GM21367 (cell line): ENCODE measurements around the gene PGBD4.
"Not testable (repeated sequence)": the region's sequence is repeated elsewhere in the genome, so short reads cannot be mapped to it uniquely, and the experiment has no call there.

Experiments
- ATAC-seq: cut with Tn5 transposase; IDR thresholded peaks from one replicate; pipeline ENCODE4 v1.9.1; 2021; ENCODE audit not compliant: unreplicated experiment

Gene PGBD4

DNA sequence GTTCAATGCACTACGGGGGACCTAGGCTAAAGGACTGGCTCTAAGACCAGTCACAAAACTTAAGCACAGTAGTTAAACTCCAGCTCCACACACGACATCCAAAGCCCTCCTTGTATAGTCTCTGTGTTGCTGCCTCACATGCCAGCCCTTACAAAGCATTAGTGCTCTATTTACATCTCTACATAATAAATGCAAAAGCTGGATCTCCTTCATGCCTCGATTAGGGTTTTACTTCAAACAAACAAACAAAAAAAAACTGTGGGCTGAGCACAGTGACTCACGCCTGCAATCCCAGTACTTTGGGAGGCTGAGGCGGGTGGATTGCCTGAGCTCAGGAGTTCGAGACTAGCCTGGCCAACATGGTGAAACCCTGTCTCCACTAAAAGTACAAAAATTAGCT, 9.6 kb downstream of the PGBD4 start:
- no peak for ATAC-seq

DNA sequence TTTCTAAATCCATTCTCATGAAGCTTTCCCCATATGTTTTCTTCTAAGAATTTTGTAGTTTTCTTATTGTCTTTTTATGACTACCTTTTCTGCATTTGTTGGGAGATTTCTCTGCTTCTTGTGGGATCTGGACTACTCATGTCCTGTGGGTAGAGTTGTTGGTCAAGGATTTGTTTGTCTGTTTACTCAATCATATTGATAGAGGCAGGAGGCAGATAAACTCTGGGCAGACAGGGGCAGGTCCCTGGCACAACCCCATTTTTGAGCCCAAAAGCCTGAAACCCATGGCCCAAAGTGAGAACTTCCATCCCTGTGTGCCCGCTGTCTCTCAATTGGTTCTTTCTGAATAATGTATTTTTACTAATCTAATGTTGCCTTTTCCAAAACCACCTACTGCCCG, 12.3 kb downstream of the PGBD4 start:
- ATAC-seq: no peak

GRCh38 chr15:34114739-34115138, 12.9 kb downstream of the PGBD4 start:
- no peak for ATAC-seq

DNA sequence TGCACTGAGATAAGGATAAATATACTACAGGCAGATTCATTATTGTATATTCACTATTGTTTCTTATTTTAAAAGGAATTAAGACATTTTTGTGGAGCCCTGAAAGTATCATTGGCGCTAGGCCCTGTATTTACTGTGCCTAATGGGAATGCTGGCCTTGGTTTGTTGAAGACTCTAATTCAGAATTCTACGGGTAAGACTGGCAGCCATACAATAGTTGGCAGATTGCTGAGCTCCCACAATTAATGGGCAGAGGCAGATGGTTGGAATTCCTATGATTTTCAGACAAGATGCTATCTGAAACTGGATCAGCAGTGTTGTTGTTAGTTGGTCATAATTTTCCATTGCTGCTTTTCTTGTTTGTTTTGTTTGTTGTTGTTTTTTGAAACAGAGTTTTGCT, 14.7 kb downstream of the PGBD4 start:
- no peak for ATAC-seq

GRCh38 chr15:34119291-34119690, 17.4 kb downstream of the PGBD4 start:
- no peak for ATAC-seq

GRCh38 chr15:34120420-34120819, 18.5 kb downstream of the PGBD4 start:
- not testable (repeated sequence) for ATAC-seq

GRCh38 chr15:34121786-34122185, 19.9 kb downstream of the PGBD4 start:
- ATAC-seq: not testable (repeated sequence)

GRCh38 chr15:34122771-34123183, 20.9 kb downstream of the PGBD4 start:
- no peak for ATAC-seq

DNA sequence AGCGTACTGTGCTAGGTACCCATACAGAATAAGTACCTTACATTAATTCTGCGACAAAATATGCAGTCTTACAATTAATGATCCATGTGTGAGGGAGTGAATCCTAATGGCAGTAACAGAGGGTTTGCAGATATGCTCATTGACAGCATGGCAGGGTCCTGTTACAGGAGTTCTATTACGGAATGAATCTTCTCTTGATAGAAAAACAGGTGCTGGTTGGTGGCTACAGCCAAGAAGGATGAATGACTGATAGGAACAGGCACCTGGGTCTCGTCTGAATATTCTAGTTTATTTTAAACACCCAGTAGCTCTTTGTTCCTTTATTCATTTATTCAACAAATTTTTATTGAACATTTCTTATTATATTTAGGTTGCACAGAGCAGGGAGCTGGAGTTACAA, 22.8 kb downstream of the PGBD4 start:
- no peak for ATAC-seq

DNA sequence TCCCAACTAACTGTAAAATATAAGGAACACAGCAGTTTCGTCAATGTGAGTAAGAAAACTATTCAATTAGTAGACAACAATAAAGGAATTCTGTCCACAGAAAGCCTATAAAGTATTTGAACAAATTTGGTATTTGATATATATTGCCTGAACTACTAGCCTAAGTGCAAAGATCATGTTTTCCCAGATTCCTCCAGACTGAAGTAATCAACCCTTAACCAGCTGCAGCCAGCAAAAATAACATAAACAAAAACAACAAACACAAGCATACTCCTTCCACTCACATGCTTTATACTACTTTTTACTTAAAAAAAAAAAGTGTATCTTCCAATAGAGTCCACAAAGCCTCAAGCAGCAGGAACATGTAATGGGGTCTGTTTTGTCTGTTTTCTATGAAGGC, 24.1 kb downstream of the PGBD4 start:
- no peak for ATAC-seq

GRCh38 chr15:34126522-34126921, 24.6 kb downstream of the PGBD4 start:
- ATAC-seq: no peak

DNA sequence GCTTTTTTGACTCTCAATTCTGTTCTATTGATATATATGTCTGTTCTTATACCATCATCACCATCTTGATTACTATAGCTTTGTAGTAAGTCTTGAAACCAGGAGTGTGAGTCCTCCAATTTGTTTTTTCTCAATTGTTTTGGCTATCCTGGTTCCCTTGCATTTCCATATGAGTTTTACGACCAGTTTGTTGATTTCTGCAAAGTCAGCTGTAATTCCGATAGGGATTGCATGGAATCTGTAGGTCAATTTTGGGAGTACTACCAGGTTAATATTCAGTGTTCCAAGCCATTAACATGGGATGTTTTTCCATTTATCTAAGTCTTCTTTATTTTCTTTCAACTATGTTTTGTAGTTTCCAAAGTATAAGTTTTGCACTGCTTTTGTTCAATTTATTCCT, 27.0 kb downstream of the PGBD4 start:
- ATAC-seq: no peak

- no peak for ATAC-seq
Observed at GRCh38 chr15:34132881-34133280, 31.0 kb downstream of the PGBD4 start.

GRCh38 chr15:34133511-34133910, 31.6 kb downstream of the PGBD4 start:
- no peak for ATAC-seq

DNA sequence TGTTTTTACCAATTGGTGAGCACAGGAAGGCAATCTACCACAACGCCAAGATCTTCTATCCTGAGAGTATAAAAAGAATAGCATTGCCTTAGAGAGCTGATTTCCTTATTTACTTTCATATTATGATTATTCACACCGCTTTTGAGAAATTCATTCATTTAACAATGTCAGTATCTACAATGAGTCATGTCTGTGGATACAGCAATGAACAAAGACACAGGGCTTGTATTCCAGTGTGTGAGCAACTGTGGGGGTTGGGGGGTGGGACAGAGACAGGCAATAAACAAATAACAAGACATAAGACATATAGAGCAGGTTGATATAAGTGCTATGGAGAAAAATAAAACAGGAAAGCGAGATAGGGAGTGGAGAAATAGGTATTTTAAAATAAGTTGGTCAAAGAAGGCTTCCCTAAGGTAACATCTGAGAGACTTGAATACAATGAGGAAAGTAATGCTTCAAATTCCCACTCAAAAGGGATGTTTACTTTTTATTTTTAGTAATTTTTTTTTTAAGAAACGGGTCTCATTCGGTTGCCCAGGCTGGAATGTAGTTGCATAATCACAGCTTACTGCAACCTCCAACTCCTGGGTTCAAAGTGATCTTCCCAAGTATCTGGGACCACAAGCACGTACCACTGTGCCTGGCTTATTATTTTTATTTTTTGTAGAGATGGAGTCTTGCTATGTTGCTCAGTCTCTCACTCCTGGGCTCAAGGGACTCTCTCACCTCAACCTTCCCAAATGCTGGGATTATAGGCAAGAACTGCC, 45.7 kb downstream of the PGBD4 start:
- no peak for ATAC-seq

DNA sequence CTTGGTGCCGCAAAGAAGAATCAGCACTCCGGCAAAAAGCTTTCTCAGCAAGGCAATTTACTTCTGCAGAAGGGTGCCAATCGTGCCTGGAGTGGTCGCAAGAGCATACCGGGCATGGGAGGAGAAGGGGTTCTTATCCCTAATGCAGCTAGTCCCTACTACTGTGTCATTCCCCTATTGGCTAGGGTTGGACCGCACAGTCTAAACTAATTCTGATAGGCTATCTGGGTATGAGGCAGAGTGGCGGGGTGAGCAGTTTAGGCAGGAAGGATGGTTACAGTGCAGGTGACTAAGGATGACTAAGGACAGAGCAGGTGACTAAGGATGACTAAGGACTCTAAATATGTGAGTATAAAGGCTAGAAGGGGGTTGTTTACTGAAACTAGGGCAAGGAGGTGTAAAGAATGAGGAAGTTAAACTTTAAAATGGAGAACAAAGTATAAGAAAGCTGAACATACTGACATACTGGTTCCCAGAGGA, 52.9 kb downstream of the PGBD4 start:
- no peak for ATAC-seq

DNA sequence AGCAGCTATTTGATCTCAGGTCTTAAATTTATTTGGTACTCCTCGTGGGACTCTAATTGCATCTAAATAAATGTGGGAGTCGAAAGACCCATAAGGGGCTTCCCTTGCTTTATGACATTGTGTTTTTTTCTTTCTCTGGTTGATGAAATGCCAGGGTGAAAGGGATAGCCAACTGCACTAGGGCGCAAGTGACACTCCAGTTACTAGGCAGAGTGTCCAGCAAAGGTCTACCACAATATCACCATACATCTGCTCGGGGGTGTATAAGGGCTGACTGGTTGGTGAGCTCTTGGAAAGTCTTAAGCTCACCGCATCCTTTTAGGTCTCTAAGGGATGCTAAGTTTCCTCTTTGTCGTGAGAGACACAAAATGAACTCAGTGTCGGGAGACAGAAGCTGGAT, 54.0 kb downstream of the PGBD4 start:
- ATAC-seq: no peak
